Measurements from ENCODE around the gene NDUFA6.
"Not testable (repeated sequence)": the region's sequence is repeated elsewhere in the genome, so short reads cannot be mapped to it uniquely, and the experiment has no call there.

NDUFA6 gene

DNA sequence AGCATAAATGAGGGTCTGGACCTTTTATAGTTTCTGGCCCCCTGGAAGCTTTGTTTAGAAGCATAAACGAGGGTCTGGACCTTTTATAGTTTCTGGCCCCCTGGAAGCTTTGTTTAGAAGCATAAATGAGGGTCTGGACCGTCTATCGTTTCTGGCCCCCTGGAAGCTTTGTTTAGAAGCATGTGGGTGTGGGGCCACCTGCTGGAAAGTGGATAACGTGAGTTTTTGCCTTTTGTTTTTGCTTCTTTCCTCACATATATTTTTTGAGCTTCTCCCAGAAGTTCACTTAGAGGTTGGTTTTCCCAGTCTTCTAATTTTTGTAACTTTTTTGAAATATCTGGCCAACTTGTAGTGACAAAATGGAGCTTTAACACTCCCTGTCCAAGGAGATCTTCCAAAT lies 22.2 kb upstream of the NDUFA6 start:
- DNase-seq, result peak; percentile 27

GRCh38 chr22:42111798-42112197 lies 21.2 kb upstream of the NDUFA6 start:
- DNase-seq, result no peak

DNA sequence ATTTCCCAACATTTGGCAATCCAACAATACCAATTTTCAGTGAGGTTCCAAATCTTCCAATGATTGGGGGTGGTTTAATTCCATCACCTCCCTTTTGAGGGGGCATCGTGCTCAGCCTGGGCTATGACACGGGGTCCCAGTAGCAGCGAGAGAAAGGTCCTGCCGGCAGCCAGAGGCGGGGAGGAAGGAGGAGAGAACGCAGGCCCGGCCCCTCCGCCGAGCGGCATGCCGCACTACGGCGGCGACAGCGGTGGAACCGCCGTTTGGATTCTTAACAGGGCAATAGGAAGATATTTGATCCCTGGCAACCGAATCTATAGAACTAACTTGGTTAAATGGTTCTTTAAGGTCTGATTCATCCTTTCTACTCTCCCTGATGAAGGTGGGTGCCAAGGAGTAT lies 18.3 kb upstream of the NDUFA6 start:
- DNase-seq, result no peak

- not testable (repeated sequence) for DNase-seq
Observed at GRCh38 chr22:42104332-42104860, 13.8 kb upstream of the NDUFA6 start.

- DNase-seq, result no peak
Observed at GRCh38 chr22:42101199-42101598, 10.6 kb upstream of the NDUFA6 start.

DNA sequence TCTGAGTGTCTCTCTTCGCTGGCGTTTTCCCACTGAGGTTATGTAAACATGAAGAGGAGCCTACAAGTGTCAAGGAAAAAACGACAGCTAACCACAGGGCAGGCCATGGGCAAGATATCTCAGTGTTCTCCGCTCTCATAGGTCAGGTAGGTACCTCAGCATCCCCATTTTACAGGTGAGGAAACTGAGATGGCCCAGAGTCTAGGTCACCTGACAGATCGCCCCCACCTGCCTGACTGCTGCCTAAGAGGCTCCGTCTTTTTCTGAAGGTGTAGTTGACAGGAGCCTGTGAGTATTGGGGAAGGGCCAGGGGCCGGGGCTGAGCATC lies 847 bp upstream of the NDUFA6 start:
- no peak for DNase-seq

DNA sequence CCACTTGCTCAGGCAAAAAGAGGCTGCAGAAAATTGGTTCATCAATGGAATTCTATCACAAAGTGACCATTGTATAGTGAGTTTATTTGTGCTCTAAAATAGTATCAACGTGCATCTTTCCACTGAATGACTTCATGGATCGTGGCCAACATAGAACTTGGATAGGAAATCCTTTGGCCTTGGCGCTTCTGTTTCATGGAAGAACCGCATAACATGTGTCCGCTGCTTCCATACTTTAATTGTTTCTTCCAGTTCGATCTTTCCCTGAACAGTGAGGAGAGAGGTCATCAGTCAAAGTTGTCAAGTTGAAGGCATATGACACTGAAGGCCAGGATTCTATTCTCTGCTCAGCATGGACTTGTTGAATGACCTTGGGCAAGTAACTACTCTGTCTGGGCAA lies 4.5 kb downstream of the NDUFA6 start:
- DNase-seq, result no peak

DNA sequence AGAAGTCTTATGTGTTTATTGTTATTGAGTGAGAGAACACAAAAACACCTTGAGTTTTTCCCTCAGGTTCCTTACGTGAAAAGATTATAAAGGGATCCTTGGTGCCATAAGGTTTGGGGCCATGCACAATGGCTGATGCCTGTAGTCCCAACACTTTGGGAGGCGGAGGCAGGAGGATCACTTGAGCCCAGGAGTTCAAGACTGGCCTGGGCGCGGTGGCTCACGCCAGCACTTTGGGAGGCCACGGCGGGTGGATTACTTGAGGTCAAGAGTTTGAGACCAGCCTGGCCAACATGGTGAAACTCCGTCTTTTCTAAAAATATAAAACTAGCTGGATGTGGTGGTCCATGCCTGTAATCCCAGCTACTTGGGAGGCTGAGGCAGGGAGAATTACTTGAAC lies 5.7 kb downstream of the NDUFA6 start:
- no peak for DNase-seq

DNA sequence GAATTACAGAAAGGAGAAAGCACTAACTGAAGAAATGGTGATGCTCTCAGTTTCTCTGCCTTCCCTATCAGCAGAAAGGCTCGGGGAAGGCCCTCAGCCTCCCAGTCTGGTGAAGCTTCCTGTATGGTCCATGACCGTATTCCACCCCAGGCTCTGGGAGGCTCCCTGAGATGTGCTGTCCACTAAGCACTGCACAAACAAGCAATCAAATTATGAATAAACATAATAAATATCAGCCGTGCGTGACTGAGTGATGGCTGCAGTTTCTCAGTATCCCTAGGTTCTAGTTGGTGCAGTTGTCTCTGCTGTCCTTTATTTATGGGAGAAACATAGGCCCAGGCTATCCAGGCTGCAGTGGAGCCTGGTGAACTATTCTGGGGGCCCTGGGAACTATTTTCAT lies 7.5 kb downstream of the NDUFA6 start:
- no peak for DNase-seq

DNA sequence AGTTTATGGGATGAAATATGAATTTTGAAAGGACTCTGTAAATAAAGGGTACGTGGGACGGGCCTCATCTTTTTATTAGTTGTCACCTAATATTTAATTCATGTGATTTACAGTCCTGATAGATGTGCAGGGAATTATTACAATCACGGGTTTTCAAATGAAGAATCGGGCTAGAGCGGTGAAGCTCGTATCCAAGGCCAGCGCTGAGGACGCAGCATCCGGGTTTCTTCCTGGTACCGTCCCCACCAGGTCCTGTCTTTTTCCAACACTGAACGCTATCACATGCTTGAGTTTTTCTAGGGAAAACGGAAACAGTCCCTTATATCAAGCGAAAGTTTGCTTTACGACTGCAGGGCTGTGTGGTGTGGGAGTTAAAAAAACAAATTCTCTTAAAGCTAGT lies 10.3 kb downstream of the NDUFA6 start:
- DNase-seq, result peak; percentile 35

DNA sequence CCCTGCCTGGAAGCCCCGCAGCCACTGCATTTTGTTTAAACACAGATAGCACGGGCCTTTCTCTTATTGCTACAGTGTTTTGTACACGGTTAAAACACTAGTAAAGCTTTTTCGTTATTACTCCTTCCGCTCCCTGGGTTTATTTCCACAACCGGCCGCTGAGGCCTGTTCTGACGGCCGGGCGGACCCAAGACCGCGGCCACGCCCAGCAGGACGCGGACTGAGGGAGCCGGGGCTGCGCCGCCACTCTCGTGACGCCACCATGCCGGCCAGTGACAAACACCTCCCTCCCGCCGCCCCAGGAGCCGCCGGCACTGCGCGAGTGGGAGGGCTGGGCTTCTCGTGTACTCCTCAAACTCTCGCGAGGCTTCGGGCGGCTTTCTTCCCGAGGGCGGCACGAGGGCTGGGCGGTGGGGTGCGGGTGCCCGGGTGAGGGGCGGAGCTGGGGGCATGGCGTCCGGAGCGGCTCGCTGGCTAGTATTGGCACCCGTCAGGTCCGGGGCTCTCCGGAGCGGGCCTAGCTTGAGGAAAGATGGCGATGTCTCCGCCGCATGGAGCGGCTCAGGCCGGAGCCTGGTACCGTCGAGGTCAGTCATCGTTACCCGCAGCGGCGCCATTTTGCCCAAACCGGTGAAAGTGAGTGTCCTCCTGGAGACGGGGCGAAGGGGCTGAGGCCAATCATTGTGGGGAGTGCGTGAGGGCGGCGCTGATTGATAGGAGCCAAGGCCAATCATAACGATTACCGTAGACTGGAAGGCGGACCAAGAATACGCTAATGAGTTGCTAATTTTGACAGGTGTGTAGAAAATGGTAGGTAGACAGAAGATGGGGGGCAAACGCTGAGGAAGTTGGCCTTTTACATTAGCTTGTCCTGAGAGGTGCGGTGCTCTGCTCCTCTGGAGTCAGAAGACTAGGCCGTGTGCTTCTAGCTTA lies 11.0 kb downstream of the NDUFA6 start, which contains the start of gene SMDT1:
SMDT1 (plus strand) TSS at position 382 of the 933 bp plus-strand sequence; CDS start at position 451, 69 bp downstream.
- DNase-seq, result peak; percentile 98

GRCh38 chr22:42078469-42079318 lies 11.9 kb downstream of the NDUFA6 start:
- no peak for DNase-seq

DNA sequence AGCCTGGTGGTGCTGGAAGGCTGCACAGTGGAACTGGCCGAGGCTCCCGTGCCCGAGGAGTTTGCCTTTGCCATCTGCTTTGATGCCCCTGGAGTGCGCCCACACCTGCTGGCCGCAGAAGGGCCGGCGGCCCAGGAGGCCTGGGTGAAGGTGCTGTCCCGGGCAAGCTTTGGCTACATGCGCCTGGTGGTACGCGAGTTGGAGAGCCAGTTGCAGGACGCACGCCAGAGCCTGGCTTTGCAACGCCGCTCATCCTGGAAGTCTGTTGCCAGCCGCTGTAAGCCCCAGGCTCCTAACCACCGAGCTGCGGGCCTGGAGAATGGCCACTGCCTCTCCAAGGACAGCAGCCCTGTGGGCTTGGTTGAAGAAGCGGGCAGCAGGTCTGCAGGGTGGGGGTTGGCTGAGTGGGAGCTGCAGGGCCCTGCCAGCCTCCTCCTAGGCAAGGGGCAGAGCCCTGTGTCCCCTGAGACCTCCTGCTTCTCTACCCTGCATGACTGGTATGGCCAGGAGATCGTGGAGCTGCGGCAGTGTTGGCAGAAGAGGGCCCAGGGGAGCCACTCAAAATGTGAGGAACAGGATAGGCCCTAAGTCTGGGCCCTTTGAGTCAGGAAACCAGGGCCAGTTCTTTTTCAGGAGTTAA lies 13.0 kb downstream of the NDUFA6 start:
- DNase-seq, result no peak

DNA sequence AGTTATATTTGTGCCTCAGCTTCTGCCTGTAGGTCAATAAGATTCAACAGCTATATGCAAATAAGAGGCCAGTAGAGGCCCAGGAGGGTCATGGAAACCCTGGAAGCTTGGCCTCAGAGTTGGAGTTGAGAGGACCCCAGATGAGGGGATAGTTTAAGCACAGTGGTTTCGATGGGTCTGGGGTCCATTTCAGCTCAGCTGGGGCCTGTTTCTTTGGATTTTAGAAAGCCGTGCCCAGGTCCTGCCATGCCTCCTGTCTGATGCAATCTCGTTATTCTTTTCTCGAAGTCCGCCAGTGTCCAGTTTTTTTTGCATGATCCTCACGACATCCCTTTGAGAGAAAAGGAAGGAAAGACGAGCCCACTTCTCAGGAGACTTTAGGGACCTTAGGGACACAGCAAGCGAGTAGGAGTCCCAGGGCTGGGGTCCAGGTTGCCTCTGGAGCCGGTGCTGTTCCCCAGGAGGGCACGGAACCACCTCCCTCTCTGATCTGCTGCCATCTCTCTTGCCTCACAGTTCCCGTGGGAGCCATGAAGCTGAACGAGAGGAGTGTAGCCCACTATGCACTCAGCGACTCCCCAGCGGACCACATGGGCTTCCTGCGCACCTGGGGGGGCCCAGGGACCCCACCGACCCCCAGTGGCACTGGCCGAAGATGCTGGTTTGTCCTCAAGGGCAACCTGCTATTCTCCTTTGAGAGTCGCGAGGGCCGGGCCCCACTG lies 13.6 kb downstream of the NDUFA6 start:
- no peak for DNase-seq

DNA sequence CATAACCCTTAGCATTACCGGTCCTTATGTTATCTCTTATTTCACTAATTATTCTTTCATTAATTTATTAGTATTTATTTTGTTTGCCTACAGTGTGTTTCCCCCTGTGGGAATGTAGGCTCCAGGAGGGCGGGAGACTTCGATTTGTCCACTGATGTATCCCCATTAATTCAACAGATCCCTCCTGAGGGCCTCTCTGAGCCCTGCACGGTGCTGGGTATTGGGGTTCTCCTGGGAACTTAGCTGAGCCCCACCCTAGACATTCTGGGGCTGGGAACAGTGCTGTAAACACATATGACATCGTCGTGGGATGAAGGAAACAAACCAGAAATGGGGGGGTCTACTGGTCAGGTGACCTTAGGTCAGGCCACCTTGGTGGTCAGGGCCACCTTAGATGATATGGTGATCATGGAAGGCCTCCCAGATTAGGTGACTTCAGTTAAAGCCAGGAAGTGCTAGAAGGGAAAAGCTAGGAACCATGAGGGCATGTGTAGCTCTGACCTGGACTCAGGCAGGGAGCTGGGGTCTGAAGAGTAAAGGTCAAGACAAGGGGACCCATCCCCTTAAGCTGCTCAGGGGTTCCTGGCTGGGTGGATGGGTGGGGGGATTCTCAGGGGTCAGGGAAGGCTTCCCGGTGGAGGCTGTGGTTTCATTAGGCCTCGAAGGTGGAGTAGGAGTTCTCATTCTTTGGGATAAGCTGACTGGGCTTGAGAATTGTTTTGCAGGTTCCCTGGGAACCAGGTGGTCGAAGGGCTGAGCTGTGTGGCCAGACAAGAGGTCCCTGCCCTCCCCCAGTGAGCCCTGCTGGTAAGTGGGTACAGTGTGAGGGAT lies 15.5 kb downstream of the NDUFA6 start:
- no peak for DNase-seq

GRCh38 chr22:42074132-42074811 lies 16.3 kb downstream of the NDUFA6 start, which contains the start of gene PHETA2:
TSS of gene PHETA2 (plus strand) at chr22:42074248. CDS start at chr22:42077294, 3,046 bp downstream.
- DNase-seq, result peak; percentile 49

- DNase-seq, result no peak
Observed at GRCh38 chr22:42073621-42074041, 16.9 kb downstream of the NDUFA6 start.

GRCh38 chr22:42072606-42073330 lies 17.8 kb downstream of the NDUFA6 start:
- peak; percentile 55 for DNase-seq

DNA sequence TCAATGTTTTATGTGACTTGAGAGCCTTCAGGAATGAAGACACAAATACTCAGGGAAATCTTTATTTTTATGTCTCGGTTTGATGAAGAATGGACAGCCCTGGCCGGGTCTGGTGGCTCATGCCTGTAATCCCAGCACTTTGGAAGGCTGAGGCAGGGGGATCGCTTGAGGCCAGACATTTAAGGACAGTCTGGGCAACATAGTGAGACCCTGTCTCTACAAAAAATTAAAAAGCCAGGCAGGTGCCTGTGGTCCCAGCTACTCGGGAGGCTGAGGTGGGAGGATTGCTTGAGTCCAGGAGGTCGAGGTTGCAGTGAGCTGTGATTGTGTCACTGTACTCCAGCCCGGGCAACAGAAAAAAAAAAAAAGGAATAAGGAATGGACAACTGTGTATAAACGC lies 19.1 kb downstream of the NDUFA6 start:
- not testable (repeated sequence) for DNase-seq

All from hematopoietic multipotent progenitor cell treated with erythropoietin and hydrocortisone succinate and interleukin-3 and kit ligand, for 8 days (in vitro differentiated cells).